ENCODE measurements around the gene NKAIN2.
"Not testable (repeated sequence)": the region's sequence is repeated elsewhere in the genome, so short reads cannot be mapped to it uniquely, and the experiment has no call there.

The NKAIN2 gene

GRCh38 chr6:123896869-123897268 is 93.2 kb downstream of the NKAIN2 start:
- no peak for DNase-seq

GRCh38 chr6:123897965-123898364 is 94.3 kb downstream of the NKAIN2 start:
- DNase-seq: no peak

- no peak for DNase-seq
Observed at GRCh38 chr6:123898665-123899064, 95.0 kb downstream of the NKAIN2 start.

- DNase-seq: no peak
Observed at GRCh38 chr6:123899745-123900144, 96.1 kb downstream of the NKAIN2 start.

GRCh38 chr6:123901436-123901835 is 97.8 kb downstream of the NKAIN2 start:
- DNase-seq: no peak

- DNase-seq: no peak
Observed at GRCh38 chr6:123902738-123903313, 99.2 kb downstream of the NKAIN2 start.

GRCh38 chr6:123904228-123904627 is 100.6 kb downstream of the NKAIN2 start:
- DNase-seq: no peak

GRCh38 chr6:123908797-123909196 is 105.1 kb downstream of the NKAIN2 start:
- no peak for DNase-seq

- DNase-seq: no peak
Observed at GRCh38 chr6:123909989-123910388, 106.3 kb downstream of the NKAIN2 start.

- DNase-seq: no peak
Observed at GRCh38 chr6:123913863-123914262, 110.2 kb downstream of the NKAIN2 start.

GRCh38 chr6:123923379-123923778 is 119.7 kb downstream of the NKAIN2 start:
- DNase-seq: not testable (repeated sequence)

GRCh38 chr6:123925350-123925749 is 121.7 kb downstream of the NKAIN2 start:
- DNase-seq: no peak

GRCh38 chr6:123925842-123926399 is 122.3 kb downstream of the NKAIN2 start:
- DNase-seq: no peak

- no peak for DNase-seq
Observed at GRCh38 chr6:123928529-123928928, 124.9 kb downstream of the NKAIN2 start.

- no peak for DNase-seq
Observed at GRCh38 chr6:123931928-123932327, 128.3 kb downstream of the NKAIN2 start.

- no peak for DNase-seq
Observed at GRCh38 chr6:123940551-123940950, 136.9 kb downstream of the NKAIN2 start.

GRCh38 chr6:123941855-123942254 is 138.2 kb downstream of the NKAIN2 start:
- no peak for DNase-seq

- DNase-seq: no peak
Observed at GRCh38 chr6:123945386-123945785, 141.7 kb downstream of the NKAIN2 start.

GRCh38 chr6:123953920-123954319 is 150.3 kb downstream of the NKAIN2 start:
- no peak for DNase-seq

GRCh38 chr6:123956492-123957139 is 153.0 kb downstream of the NKAIN2 start:
- DNase-seq: no peak

- no peak for DNase-seq
Observed at GRCh38 chr6:123962508-123962907, 158.8 kb downstream of the NKAIN2 start.

GRCh38 chr6:123965894-123966293 is 162.2 kb downstream of the NKAIN2 start:
- DNase-seq: no peak

- no peak for DNase-seq
Observed at GRCh38 chr6:123966618-123967017, 163.0 kb downstream of the NKAIN2 start.

- DNase-seq: no peak
Observed at GRCh38 chr6:123967905-123968304, 164.2 kb downstream of the NKAIN2 start.

Data from activated CD4-positive, alpha-beta T cell treated with anti-CD3 and anti-CD28 coated beads, Interleukin-2, amount 50 U/mL, for 4 hours (primary cell).